ENCODE measurements around the gene DENND6A.

DNA sequence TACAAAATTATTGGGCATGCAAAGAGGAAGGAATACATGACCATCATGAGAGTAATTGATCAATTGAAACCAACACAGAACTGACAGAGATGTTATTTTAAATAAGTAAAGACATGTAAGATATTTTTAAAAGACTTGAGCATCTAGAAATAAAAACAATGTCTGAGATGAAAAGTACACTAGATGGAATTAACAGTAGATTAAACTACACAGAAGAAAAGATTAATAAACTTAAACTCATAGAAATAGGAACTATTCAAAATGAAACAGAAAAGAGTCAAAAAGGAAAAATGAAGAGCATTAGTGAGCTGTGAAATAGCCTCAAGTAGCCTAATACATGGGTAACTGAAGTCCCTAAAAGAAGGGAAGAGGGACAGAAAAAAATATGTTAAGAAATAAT lies 87.2 kb downstream of the DENND6A start:
- TF ChIP-seq, protein P1, sequence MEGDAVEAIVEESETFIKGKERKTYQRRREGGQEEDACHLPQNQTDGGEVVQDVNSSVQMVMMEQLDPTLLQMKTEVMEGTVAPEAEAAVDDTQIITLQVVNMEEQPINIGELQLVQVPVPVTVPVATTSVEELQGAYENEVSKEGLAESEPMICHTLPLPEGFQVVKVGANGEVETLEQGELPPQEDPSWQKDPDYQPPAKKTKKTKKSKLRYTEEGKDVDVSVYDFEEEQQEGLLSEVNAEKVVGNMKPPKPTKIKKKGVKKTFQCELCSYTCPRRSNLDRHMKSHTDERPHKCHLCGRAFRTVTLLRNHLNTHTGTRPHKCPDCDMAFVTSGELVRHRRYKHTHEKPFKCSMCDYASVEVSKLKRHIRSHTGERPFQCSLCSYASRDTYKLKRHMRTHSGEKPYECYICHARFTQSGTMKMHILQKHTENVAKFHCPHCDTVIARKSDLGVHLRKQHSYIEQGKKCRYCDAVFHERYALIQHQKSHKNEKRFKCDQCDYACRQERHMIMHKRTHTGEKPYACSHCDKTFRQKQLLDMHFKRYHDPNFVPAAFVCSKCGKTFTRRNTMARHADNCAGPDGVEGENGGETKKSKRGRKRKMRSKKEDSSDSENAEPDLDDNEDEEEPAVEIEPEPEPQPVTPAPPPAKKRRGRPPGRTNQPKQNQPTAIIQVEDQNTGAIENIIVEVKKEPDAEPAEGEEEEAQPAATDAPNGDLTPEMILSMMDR (conservative IDR thresholded peaks at IDR 0.05; ENCODE audit: low read length) = no peak
- no peak for TF ChIP-seq EZH2phosphoT487 (IDR thresholded peaks at IDR 0.05; ENCODE audit: borderline replicate concordance, low read depth, low read length)

All from OCI-LY7 (cell line).